Uterus (tissue), 4 donors: ENCODE measurements around the gene SURF4. TPM values are rescaled to one million over a fixed set of nuclear protein-coding genes. Genes with fewer than 3 reads are reported as not detected.
"Not testable (repeated sequence)": the region's sequence is repeated elsewhere in the genome, so short reads cannot be mapped to it uniquely, and the experiment has no call there.

Experiments
- DNase-seq, 2 donors: peaks; one replicate each; pipeline ENCODE4 v3.0.0-alpha.2; 2019 to 2020
- H3K27ac ChIP-seq, 2 donors: fragments of 200-600 bp; sonication (generic); 1 replicate in 1 of 2; 2 replicates in 1 of 2; pipeline ENCODE4 v1.5.1; 2016 to 2018
- H3K27me3 ChIP-seq, 2 donors: fragments of 200-600 bp; sonication (generic); one replicate each; pipeline ENCODE4 v1.5.1; 2018 to 2019; ENCODE audit warnings: control low read depth in 1 of 2
- H3K36me3 ChIP-seq, 2 donors: fragments of 200-600 bp; sonication (generic); one replicate each; pipeline ENCODE4 v1.5.1; 2019; ENCODE audit warnings: control low read depth in 1 of 2
- H3K4me1 ChIP-seq, 2 donors: fragments of 200-600 bp; sonication (generic); one replicate each; pipeline ENCODE4 v1.5.1; 2018 to 2019; ENCODE audit warnings: control low read depth in 1 of 2
- H3K4me3 ChIP-seq, 2 donors: fragments of 200-600 bp; sonication (generic); 1 replicate in 1 of 2; 2 replicates in 1 of 2; pipeline ENCODE4 v1.5.1; 2018 to 2019; ENCODE audit warnings: mild to moderate bottlenecking in 1 of 2
- H3K9me3 ChIP-seq, 2 donors: fragments of 200-600 bp; sonication (generic); one replicate each; pipeline ENCODE4 v1.5.1; 2019; ENCODE audit warnings: control low read depth in 1 of 2
- POLR2A ChIP-seq, 2 donors: fragments of 450-650 bp; IDR thresholded peaks; one replicate each; pipeline ENCODE4 v1.6.1; 2016; ENCODE audit warnings: antibody characterized with exemption in 2 of 2, mild to moderate bottlenecking in 1 of 2, moderate library complexity in 1 of 2
- intact Hi-C: fragments of 100-400 bp; cut with DNase I; formaldehyde crosslinking; loops from one replicate; pipeline ENCODE4 v1.15.1; 2023; ENCODE audit warnings: low total_unique reads
- total RNA-seq, 4 donors: library from RNA; depleted of rRNA in 3 of 4; stranded (reverse); fragments of >200 nt in 3 of 4; gene quantifications; one replicate each; pipeline versions ENCODE4 v1.1.0 to v1.2.4, GENCODE V29; 2014 to 2023
- TF ChIP-seq, protein P1 (sequence below), 4 experiments: fragments of 200-600 bp in 2 of 4; fragments of 450-650 bp in 2 of 4; sonication (generic) in 2 of 4; IDR thresholded peaks; one replicate each; pipeline ENCODE4 v1.5.1; 2016 to 2019; ENCODE audit warnings: antibody characterized with exemption in 4 of 4, mild to moderate bottlenecking in 2 of 4, moderate library complexity in 1 of 4
- donor health status: DM: yes; HTN: yes; CAD: no.

The SURF4 gene
- total RNA-seq, 4 donors from 2014 or later: 74.7 to 262 (median 108) TPM

DNA sequence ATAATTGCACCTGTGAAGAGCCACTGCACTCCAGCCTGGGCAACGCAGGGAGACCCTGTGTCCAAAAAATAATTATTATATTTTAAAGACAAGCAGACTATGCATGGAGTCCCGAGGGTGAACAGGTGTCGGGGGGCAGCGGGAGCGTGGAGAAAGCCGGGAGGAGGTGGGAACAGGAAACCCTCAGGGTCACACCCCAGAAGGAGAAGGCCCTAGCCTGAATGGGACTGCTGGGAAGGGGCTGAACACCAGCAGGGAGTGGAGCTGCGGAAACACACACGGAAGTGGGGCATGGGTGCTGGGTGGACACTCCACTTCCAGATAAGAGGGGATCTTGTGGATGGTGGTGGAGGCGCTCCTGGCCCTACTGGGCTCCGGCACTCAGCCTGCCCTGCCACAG is 52.6 kb downstream of the SURF4 start:
- intact Hi-C loops: no loop called here
- Histone ChIP-seq H3K36me3 (no peaks in the 10 kb centered on the region), H3K27ac (no peak overlapping the region), H3K9me3 (no peaks in the 10 kb centered on the region), H3K4me3 (no peak overlapping the region), H3K4me1 (no peaks in the 10 kb centered on the region), H3K27me3 (no peaks in the 10 kb centered on the region)
- TF ChIP-seq POLR2A (IDR thresholded peaks at IDR 0.05): no peak
- TF ChIP-seq, protein P1, sequence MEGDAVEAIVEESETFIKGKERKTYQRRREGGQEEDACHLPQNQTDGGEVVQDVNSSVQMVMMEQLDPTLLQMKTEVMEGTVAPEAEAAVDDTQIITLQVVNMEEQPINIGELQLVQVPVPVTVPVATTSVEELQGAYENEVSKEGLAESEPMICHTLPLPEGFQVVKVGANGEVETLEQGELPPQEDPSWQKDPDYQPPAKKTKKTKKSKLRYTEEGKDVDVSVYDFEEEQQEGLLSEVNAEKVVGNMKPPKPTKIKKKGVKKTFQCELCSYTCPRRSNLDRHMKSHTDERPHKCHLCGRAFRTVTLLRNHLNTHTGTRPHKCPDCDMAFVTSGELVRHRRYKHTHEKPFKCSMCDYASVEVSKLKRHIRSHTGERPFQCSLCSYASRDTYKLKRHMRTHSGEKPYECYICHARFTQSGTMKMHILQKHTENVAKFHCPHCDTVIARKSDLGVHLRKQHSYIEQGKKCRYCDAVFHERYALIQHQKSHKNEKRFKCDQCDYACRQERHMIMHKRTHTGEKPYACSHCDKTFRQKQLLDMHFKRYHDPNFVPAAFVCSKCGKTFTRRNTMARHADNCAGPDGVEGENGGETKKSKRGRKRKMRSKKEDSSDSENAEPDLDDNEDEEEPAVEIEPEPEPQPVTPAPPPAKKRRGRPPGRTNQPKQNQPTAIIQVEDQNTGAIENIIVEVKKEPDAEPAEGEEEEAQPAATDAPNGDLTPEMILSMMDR (IDR thresholded peaks at IDR 0.05): no peak
- DNase-seq: no peak

DNA sequence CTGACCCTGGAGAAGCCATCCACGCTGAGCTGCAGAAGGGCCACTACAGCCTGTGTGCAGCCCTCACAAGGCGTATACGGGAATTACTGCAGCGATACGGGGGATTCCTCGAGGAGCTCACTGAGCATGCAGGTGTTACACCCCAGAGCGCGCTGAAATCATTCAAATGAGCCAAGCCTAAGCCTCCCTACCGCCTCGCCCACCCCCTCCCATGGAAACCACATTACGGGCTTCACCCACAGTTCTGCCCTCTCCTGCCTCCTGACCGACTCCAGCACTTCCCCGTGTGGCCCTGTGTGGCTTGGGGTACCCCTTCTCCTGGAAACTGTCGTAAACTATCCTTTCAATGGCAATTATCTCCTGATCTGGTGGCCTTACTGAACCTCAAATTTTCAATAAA is 53.2 kb downstream of the SURF4 start:
- Histone ChIP-seq H3K4me3 (no peak overlapping the region), H3K4me1 (no peaks in the 10 kb centered on the region), H3K9me3 (no peaks in the 10 kb centered on the region), H3K27ac (no peak overlapping the region), H3K27me3 (no peaks in the 10 kb centered on the region), H3K36me3 (no peaks in the 10 kb centered on the region)
- no peak for DNase-seq
- TF ChIP-seq POLR2A (IDR thresholded peaks at IDR 0.05): no peak
- TF ChIP-seq, protein P1 (IDR thresholded peaks at IDR 0.05): no peak
- intact Hi-C loops: no loop called here

DNA sequence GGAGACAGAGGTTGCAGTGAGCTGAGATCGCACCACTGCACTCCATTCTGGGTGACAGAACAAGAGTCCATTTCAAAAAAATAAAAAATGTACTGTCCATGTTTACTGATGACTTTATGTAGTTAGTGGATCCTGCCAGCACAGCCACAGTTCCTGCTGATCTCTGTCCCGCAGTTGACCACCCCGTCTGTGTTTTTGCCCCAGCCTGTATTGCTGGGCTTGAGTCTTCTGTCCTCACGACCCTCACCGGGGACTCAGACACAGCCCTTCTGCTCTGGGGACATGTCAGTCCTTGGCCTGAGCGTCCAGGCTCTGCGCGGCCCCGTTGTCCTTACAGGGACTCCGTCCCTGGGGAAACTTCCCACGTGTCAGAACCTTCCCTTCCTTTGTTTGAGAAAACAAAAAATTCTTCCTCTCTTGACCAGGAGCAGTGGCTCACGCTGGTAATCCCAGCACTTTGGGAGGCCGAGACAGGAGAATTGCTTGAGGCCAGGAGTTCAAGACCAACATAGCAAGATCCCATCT is 54.4 kb downstream of the SURF4 start:
- no peak overlapping the region for H3K4me3 ChIP-seq
- no peaks in the 10 kb centered on the region for H3K4me1 ChIP-seq
- H3K27me3 ChIP-seq: no peaks in the 10 kb centered on the region
- intact Hi-C loops: no loop called here
- TF ChIP-seq POLR2A (IDR thresholded peaks at IDR 0.05): no peak
- TF ChIP-seq, protein P1 (IDR thresholded peaks at IDR 0.05): no peak
- H3K27ac ChIP-seq: no peak overlapping the region
- H3K36me3 ChIP-seq: no peaks in the 10 kb centered on the region
- no peak for DNase-seq
- no peaks in the 10 kb centered on the region for H3K9me3 ChIP-seq

DNA sequence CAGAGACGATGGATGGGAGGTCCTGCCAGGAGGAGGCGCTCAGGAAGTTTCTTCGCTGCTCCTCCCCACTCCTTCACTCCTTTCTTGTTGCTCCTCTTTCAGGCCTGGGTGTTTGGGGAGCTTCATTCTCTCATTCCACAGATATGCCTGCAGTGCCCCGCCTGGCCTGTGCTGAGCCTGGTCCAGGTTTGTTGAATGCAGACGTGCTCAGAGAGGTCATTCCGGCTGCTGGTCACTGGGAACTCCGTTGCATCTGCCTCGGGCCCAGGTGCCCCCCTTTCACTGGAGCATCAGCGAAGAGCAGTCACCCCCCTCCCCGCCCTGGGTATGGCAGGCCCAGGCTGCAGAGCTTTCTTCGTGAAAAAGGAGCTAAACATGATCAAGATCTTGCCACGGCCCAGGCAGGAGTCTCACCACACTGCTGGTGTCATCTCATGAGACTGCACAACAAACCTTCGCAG is 55.4 kb downstream of the SURF4 start:
- Histone ChIP-seq H3K27me3 (no peaks in the 10 kb centered on the region), H3K27ac (no peak overlapping the region), H3K9me3 (no peaks in the 10 kb centered on the region), H3K4me3 (no peak overlapping the region), H3K36me3 (no peaks in the 10 kb centered on the region), H3K4me1 (no peaks in the 10 kb centered on the region)
- no peak for DNase-seq
- TF ChIP-seq POLR2A (IDR thresholded peaks at IDR 0.05): no peak
- TF ChIP-seq, protein P1 (IDR thresholded peaks at IDR 0.05): no peak
- intact Hi-C loops: no loop called here

DNA sequence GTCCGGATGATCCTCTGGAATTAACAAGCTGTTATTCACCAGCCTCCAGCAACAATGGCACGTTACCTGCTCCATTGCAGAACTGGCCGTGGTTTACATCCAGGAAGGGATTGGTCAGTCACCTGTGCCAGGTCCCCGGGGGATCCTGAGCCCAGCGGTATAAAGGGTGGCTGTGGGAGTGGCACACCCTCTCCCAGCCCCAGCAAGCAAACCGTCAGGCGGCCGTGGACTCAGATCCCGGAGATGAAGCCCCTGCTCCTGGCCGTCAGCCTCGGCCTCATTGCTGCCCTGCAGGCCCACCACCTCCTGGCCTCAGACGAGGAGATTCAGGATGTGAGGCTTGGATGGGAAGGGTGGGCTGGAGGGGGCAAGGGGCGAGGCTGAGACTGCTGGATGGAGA is 58.3 kb downstream of the SURF4 start:
- intact Hi-C loops, H3K27me3 ChIP-seq, H3K4me1 ChIP-seq, DNase-seq, H3K36me3 ChIP-seq, H3K27ac ChIP-seq, H3K9me3 ChIP-seq, H3K4me3 ChIP-seq: not testable (repeated sequence)

DNA sequence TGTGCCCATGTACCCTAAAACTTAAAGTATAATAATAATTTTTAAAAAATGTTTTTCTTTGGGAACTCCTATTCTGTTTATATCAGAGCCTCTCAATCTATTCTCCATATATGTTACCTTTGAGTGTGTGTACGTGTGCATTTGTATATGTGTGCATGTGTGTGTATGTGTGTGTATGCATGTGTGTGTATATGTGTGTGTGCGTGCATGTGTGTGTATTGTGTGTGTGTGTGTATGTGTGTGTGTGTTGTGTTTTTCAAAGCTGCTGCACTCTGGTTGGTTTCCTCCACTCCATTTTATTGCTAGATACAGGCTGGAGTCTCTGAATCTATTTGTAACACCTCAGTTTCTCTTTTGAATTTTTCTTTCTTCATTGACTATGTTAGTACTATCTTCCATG is 59.9 kb downstream of the SURF4 start:
- DNase-seq: no peak
- no peaks in the 10 kb centered on the region for H3K4me1 ChIP-seq
- no peaks in the 10 kb centered on the region for H3K36me3 ChIP-seq
- no peaks in the 10 kb centered on the region for H3K27me3 ChIP-seq
- H3K4me3 ChIP-seq: no peak overlapping the region
- no peaks in the 10 kb centered on the region for H3K9me3 ChIP-seq
- no peak overlapping the region for H3K27ac ChIP-seq
- TF ChIP-seq POLR2A (IDR thresholded peaks at IDR 0.05): no peak
- TF ChIP-seq, protein P1 (IDR thresholded peaks at IDR 0.05): no peak
- intact Hi-C loops: no loop called here
